HEK293 (cell line): ENCODE data around the gene ADRA1B.

Source experiments
- BCL11A ChIP-seq: fragments of 450-650 bp; formaldehyde crosslinking; IDR thresholded peaks from 2 replicates; pipeline ENCODE4 v1.5.1; 2016; ENCODE audit warnings: low read depth, missing biosample characterization, missing genetic modification characterization
- GLIS1 ChIP-seq: fragments of 450-650 bp; formaldehyde crosslinking; IDR thresholded peaks from 2 replicates; pipeline ENCODE4 v1.5.1; 2016; ENCODE audit warnings: missing biosample characterization, missing genetic modification characterization
- HOXD13 ChIP-seq: sonication (generic); formaldehyde crosslinking; IDR thresholded peaks from 2 replicates; pipeline ENCODE4 v1.8.0; 2022; ENCODE audit warnings: missing genetic modification reagents, borderline replicate concordance
- IKZF3 ChIP-seq: fragments of 450-650 bp; IDR thresholded peaks from 2 replicates; pipeline ENCODE4 v1.5.0; 2018; ENCODE audit warnings: missing biosample characterization, mild to moderate bottlenecking, missing genetic modification characterization, moderate library complexity
- KLF10 ChIP-seq: fragments of 450-650 bp; IDR thresholded peaks from 2 replicates; pipeline ENCODE4 v1.5.1; 2018; ENCODE audit warnings: missing biosample characterization, mild to moderate bottlenecking, missing genetic modification characterization
- OSR2 ChIP-seq: fragments of 450-650 bp; formaldehyde crosslinking; IDR thresholded peaks from 2 replicates; pipeline ENCODE4 v1.5.1; 2016; ENCODE audit warnings: missing biosample characterization, missing genetic modification characterization
- SP2 ChIP-seq: fragments of 450-650 bp; formaldehyde crosslinking; IDR thresholded peaks from 2 replicates; pipeline ENCODE4 v1.5.1; 2016; ENCODE audit warnings: missing biosample characterization, missing genetic modification characterization
- SP3 ChIP-seq: fragments of 450-650 bp; formaldehyde crosslinking; IDR thresholded peaks from 2 replicates; pipeline ENCODE4 v1.5.1; 2016; ENCODE audit warnings: missing biosample characterization, missing genetic modification characterization
- ZBTB17 ChIP-seq: fragments of 450-650 bp; formaldehyde crosslinking; IDR thresholded peaks from 2 replicates; pipeline ENCODE4 v1.5.1; 2016; ENCODE audit warnings: missing biosample characterization, missing genetic modification characterization
- ZBTB21 ChIP-seq: fragments of 450-650 bp; formaldehyde crosslinking; IDR thresholded peaks from 2 replicates; pipeline ENCODE4 v1.5.1; 2017; ENCODE audit warnings: missing biosample characterization, missing genetic modification characterization
- ZBTB8A ChIP-seq: fragments of 450-650 bp; formaldehyde crosslinking; IDR thresholded peaks from 2 replicates; pipeline ENCODE4 v1.5.1; 2016; ENCODE audit warnings: missing biosample characterization, missing genetic modification characterization
- ZIC2 ChIP-seq: fragments of 450-650 bp; formaldehyde crosslinking; IDR thresholded peaks from 2 replicates; pipeline ENCODE4 v1.5.1; 2016; ENCODE audit warnings: missing biosample characterization, missing genetic modification characterization
- ZNF114 ChIP-seq: fragments of 450-650 bp; formaldehyde crosslinking; IDR thresholded peaks from 2 replicates; pipeline ENCODE4 v1.5.0; 2017; ENCODE audit warnings: missing biosample characterization, missing genetic modification characterization
- ZNF157 ChIP-seq: fragments of 450-650 bp; formaldehyde crosslinking; IDR thresholded peaks from 2 replicates; pipeline ENCODE4 v1.5.1; 2016; ENCODE audit warnings: missing biosample characterization, missing genetic modification characterization
- ZNF214 ChIP-seq: fragments of 450-650 bp; formaldehyde crosslinking; IDR thresholded peaks from 2 replicates; pipeline ENCODE4 v1.5.1; 2017; ENCODE audit warnings: missing biosample characterization, mild to moderate bottlenecking, missing genetic modification characterization, borderline replicate concordance
- ZNF335 ChIP-seq: fragments of 450-650 bp; formaldehyde crosslinking; conservative IDR thresholded peaks from 2 replicates; pipeline ENCODE4 v1.5.1; 2016; ENCODE audit warnings: missing biosample characterization, missing genetic modification characterization
- ZNF394 ChIP-seq: fragments of 450-650 bp; formaldehyde crosslinking; IDR thresholded peaks from 2 replicates; pipeline ENCODE4 v1.5.1; 2016; ENCODE audit warnings: missing biosample characterization, missing genetic modification characterization, mild to moderate bottlenecking, moderate library complexity, borderline replicate concordance
- ZNF433 ChIP-seq: fragments of 450-650 bp; formaldehyde crosslinking; IDR thresholded peaks from 2 replicates; pipeline ENCODE4 v1.5.1; 2016; ENCODE audit warnings: missing biosample characterization, missing genetic modification characterization, low read depth
- ZNF600 ChIP-seq: fragments of 450-650 bp; formaldehyde crosslinking; IDR thresholded peaks from 2 replicates; pipeline ENCODE4 v1.5.1; 2016; ENCODE audit warnings: missing biosample characterization, missing genetic modification characterization
- ZNF654 ChIP-seq: fragments of 450-650 bp; formaldehyde crosslinking; IDR thresholded peaks from 2 replicates; pipeline ENCODE4 v1.5.1; 2016; ENCODE audit warnings: low read depth, missing biosample characterization, missing genetic modification characterization
- ZNF660 ChIP-seq: fragments of 450-650 bp; IDR thresholded peaks from 2 replicates; pipeline ENCODE4 v1.5.1; 2018; ENCODE audit warnings: missing biosample characterization, mild to moderate bottlenecking, missing genetic modification characterization
- ZNF768 ChIP-seq: fragments of 450-650 bp; formaldehyde crosslinking; IDR thresholded peaks from 2 replicates; pipeline ENCODE4 v1.5.1; 2018; ENCODE audit warnings: missing biosample characterization, mild to moderate bottlenecking, missing genetic modification characterization
- TF ChIP-seq, protein P1 (sequence below): fragments of 450-650 bp; formaldehyde crosslinking; IDR thresholded peaks from 2 replicates; pipeline ENCODE4 v1.5.1; 2016; ENCODE audit warnings: missing biosample characterization, missing genetic modification characterization
- TF ChIP-seq, protein P2 (sequence below): fragments of 450-650 bp; formaldehyde crosslinking; IDR thresholded peaks from 2 replicates; pipeline ENCODE4 v1.5.1; 2017; ENCODE audit warnings: missing biosample characterization, missing genetic modification characterization
- TF ChIP-seq, protein P3 (sequence below): fragments of 450-650 bp; formaldehyde crosslinking; IDR thresholded peaks from 2 replicates; pipeline ENCODE4 v1.5.1; 2016; ENCODE audit warnings: missing biosample characterization, missing genetic modification characterization

Gene ADRA1B

DNA sequence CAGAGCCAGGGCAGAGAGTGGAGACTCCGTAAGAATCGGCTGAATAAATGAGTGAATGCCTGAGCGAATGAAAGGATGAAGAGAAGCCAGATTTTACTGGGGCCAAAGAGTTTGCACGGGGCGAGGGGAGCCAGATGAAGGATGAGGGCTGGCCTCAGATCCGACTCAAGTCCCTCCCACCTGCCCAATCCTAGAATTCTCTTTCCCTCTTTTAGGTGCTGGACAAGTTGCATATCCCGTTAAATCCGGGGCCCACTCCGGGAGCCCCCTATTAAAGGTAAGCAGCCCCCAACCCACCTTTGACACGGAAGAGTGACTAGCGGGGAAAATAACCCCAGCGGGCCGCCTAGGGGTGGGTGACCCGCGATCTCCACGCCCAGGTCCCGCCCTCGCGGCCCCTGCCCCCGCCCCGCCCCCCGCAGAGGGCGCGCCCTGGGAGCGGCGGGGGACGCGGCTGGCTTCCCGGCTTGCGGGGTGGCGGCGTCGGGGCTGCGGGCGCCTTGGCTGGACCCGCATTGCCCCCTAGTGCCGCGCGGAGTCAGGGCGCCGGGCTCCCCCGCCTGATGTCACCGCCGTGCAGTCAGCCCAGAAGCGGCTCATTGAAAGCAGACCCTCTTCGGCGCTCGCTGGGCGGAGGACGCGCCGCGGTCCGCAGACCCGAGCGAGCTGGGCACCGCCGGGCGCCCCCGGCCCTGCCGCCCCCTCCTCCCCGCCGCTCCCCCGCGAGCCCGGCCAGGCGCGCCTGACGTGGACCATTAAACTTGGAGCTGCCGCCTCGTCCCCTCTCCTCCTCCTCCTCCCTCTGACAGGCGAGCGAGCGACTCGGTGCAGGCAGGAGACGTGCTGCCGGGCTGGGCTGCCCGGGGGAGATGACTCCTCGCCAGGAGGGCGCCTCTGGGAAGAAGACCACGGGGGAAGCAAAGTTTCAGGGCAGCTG, at the start of gene ADRA1B (continued):
- TF ChIP-seq ZBTB21 (tag by site-specific recombination) (no peak), ZBTB8A (tag by site-specific recombination) (peak; percentile 56; the same call in 1 of the 2 replicates), ZNF394 (no peak), ZNF654 (tag by site-specific recombination) (peak; percentile 28; the same call in 1 of the 2 replicates), KLF10 (peak; percentile 94), SP3 (peak; percentile 79), ZNF157 (tag by site-specific recombination) (no peak), GLIS1 (tag by site-specific recombination) (peak; percentile 89), SP2 (tag by site-specific recombination) (peak; percentile 41; the same call in 1 of the 2 replicates), ZNF768 (tag by site-specific recombination) (no peak), ZNF600 (tag by site-specific recombination) (0 out of 2 replicates have a peak, but pooled peaks have one; percentile 21), OSR2 (tag by site-specific recombination) (no peak), BCL11A (tag by site-specific recombination) (no peak), IKZF3 (peak; percentile 38; the same call in 1 of the 2 replicates), ZNF433 (tag by site-specific recombination) (no peak), ZNF335 (tag by site-specific recombination) (peak; percentile 40; the same call in 1 of the 2 replicates), ZNF114 (tag by site-specific recombination) (no peak), ZNF660 (tag by site-specific recombination) (0 out of 2 replicates have a peak, but pooled peaks have one; percentile 59), ZNF214 (no peak), HOXD13 (CRISPR knock-in tag) (no peak), ZIC2 (tag by site-specific recombination) (peak; percentile 23; the same call in 1 of the 2 replicates), ZBTB17 (peak; percentile 68)
- TF ChIP-seq, protein P1, sequence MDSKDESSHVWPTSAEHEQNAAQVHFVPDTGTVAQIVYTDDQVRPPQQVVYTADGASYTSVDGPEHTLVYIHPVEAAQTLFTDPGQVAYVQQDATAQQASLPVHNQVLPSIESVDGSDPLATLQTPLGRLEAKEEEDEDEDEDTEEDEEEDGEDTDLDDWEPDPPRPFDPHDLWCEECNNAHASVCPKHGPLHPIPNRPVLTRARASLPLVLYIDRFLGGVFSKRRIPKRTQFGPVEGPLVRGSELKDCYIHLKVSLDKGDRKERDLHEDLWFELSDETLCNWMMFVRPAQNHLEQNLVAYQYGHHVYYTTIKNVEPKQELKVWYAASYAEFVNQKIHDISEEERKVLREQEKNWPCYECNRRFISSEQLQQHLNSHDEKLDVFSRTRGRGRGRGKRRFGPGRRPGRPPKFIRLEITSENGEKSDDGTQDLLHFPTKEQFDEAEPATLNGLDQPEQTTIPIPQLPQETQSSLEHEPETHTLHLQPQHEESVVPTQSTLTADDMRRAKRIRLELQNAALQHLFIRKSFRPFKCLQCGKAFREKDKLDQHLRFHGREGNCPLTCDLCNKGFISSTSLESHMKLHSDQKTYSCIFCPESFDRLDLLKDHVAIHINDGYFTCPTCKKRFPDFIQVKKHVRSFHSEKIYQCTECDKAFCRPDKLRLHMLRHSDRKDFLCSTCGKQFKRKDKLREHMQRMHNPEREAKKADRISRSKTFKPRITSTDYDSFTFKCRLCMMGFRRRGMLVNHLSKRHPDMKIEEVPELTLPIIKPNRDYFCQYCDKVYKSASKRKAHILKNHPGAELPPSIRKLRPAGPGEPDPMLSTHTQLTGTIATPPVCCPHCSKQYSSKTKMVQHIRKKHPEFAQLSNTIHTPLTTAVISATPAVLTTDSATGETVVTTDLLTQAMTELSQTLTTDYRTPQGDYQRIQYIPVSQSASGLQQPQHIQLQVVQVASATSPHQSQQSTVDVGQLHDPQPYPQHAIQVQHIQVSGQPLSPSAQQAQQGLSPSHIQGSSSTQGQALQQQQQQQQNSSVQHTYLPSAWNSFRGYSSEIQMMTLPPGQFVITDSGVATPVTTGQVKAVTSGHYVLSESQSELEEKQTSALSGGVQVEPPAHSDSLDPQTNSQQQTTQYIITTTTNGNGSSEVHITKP (tag by site-specific recombination): no peak
- TF ChIP-seq, protein P2, sequence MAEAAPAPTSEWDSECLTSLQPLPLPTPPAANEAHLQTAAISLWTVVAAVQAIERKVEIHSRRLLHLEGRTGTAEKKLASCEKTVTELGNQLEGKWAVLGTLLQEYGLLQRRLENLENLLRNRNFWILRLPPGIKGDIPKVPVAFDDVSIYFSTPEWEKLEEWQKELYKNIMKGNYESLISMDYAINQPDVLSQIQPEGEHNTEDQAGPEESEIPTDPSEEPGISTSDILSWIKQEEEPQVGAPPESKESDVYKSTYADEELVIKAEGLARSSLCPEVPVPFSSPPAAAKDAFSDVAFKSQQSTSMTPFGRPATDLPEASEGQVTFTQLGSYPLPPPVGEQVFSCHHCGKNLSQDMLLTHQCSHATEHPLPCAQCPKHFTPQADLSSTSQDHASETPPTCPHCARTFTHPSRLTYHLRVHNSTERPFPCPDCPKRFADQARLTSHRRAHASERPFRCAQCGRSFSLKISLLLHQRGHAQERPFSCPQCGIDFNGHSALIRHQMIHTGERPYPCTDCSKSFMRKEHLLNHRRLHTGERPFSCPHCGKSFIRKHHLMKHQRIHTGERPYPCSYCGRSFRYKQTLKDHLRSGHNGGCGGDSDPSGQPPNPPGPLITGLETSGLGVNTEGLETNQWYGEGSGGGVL (tag by site-specific recombination): peak; percentile 22; the same call in 1 of the 2 replicates
- TF ChIP-seq, protein P3, sequence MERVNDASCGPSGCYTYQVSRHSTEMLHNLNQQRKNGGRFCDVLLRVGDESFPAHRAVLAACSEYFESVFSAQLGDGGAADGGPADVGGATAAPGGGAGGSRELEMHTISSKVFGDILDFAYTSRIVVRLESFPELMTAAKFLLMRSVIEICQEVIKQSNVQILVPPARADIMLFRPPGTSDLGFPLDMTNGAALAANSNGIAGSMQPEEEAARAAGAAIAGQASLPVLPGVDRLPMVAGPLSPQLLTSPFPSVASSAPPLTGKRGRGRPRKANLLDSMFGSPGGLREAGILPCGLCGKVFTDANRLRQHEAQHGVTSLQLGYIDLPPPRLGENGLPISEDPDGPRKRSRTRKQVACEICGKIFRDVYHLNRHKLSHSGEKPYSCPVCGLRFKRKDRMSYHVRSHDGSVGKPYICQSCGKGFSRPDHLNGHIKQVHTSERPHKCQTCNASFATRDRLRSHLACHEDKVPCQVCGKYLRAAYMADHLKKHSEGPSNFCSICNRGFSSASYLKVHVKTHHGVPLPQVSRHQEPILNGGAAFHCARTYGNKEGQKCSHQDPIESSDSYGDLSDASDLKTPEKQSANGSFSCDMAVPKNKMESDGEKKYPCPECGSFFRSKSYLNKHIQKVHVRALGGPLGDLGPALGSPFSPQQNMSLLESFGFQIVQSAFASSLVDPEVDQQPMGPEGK: 0 out of 2 replicates have a peak, but pooled peaks have one; percentile 26
